PC-9 (cell line): ENCODE measurements around the gene SMAP1. TPM values are rescaled to one million over a fixed set of nuclear protein-coding genes. Genes with fewer than 3 reads are reported as not detected.
"Not testable (repeated sequence)": the region's sequence is repeated elsewhere in the genome, so short reads cannot be mapped to it uniquely, and the experiment has no call there.

Experiments
- BruUV-seq: library from RNA; stranded (reverse); fragments of 400-500 nt; replicated peaks from 2 replicates; lab custom pipeline; 2021; lab: Mats Ljungman, UMichigan
- CTCF ChIA-PET: fragments of 300-600 bp; sonication (Branson Sonifier 250); formaldehyde crosslinking; loops from one replicate; lab custom pipeline; 2022; ENCODE audit warnings: antibody characterized with exemption; lab: Charles Lee
- POLR2A ChIA-PET: fragments of 300-600 bp; sonication (Branson Sonifier 250); formaldehyde crosslinking; loops from one replicate; lab custom pipeline; 2022; ENCODE audit warnings: antibody characterized with exemption; ENCODE audit not compliant: unreplicated experiment; lab: Charles Lee
- DNase-seq, 2 experiments: peaks; one replicate each; pipeline versions ENCODE4 v3.0.0 to v3.0.0-alpha.2; 2015 to 2022; ENCODE audit warnings: mixed read lengths in 1 of 2
- H2AFZ ChIP-seq: fragments of 200-600 bp; sonication (generic); 2 replicates; pipeline ENCODE4 v1.8.1; 2017; ENCODE audit warnings: antibody characterized with exemption
- H3F3A ChIP-seq: fragments of 200-600 bp; sonication (generic); 2 replicates; pipeline ENCODE4 v1.8.1; 2017; ENCODE audit warnings: antibody characterized with exemption, mild to moderate bottlenecking, low read depth; ENCODE audit not compliant: insufficient read depth
- H3K27ac ChIP-seq: fragments of 200-600 bp; sonication (generic); 2 replicates; pipeline ENCODE4 v1.6.1; 2016; ENCODE audit warnings: mixed run types
- H3K27me3 ChIP-seq: fragments of 200-600 bp; sonication (generic); 2 replicates; pipeline ENCODE4 v1.6.1; 2016; ENCODE audit warnings: low read depth, mixed run types; ENCODE audit not compliant: insufficient read depth
- H3K36me3 ChIP-seq: fragments of 200-600 bp; sonication (generic); 2 replicates; pipeline ENCODE4 v1.6.1; 2016; ENCODE audit warnings: low read depth, mixed run types
- H3K4me1 ChIP-seq: fragments of 200-600 bp; sonication (generic); replicated peaks from 2 replicates; pipeline ENCODE4 v1.6.1; 2016; ENCODE audit warnings: mixed run types; ENCODE audit not compliant: insufficient read depth
- H3K4me2 ChIP-seq: fragments of 200-600 bp; sonication (generic); 2 replicates; pipeline ENCODE4 v1.6.1; 2017; ENCODE audit warnings: mixed run types
- H3K4me3 ChIP-seq: fragments of 200-600 bp; sonication (generic); 2 replicates; pipeline ENCODE4 v1.6.1; 2016; ENCODE audit warnings: mixed run types
- H3K79me2 ChIP-seq: fragments of 200-600 bp; sonication (generic); 2 replicates; pipeline ENCODE4 v1.6.1; 2017; ENCODE audit warnings: low read depth, mixed run types
- H3K9me2 ChIP-seq: fragments of 200-600 bp; sonication (generic); 2 replicates; pipeline ENCODE4 v1.8.1; 2017; ENCODE audit warnings: mild to moderate bottlenecking; ENCODE audit not compliant: insufficient read depth
- H3K9me3 ChIP-seq: fragments of 200-600 bp; sonication (generic); 2 replicates; pipeline ENCODE4 v1.8.1; 2016; ENCODE audit warnings: low read depth; ENCODE audit not compliant: insufficient read depth
- H4K20me1 ChIP-seq: fragments of 200-600 bp; sonication (generic); 2 replicates; pipeline ENCODE4 v1.8.1; 2017; ENCODE audit not compliant: insufficient read depth
- CTCF ChIP-seq: fragments of 200-600 bp; sonication (generic); conservative IDR thresholded peaks from 2 replicates; pipeline ENCODE4 v1.6.1; 2017; ENCODE audit warnings: mixed run types, antibody characterized with exemption, mild to moderate bottlenecking, moderate library complexity
- EZH2 ChIP-seq: fragments of 200-600 bp; sonication (generic); IDR thresholded peaks from 2 replicates; pipeline ENCODE4 v1.8.0; 2017; ENCODE audit warnings: antibody characterized with exemption, low read depth
- intact Hi-C: fragments of 100-400 bp; cut with micrococcal nuclease; formaldehyde crosslinking; loops from one replicate; pipeline ENCODE4 v1.10.0; 2022; ENCODE audit not compliant: unreplicated experiment
- total RNA-seq: library from RNA; stranded (reverse); gene quantifications from 2 replicates; pipeline ENCODE4 v1.2.3, GENCODE V29; 2021

SMAP1 gene
- total RNA-seq, 1 experiment from 2014 or later, result 29.3 TPM

DNA sequence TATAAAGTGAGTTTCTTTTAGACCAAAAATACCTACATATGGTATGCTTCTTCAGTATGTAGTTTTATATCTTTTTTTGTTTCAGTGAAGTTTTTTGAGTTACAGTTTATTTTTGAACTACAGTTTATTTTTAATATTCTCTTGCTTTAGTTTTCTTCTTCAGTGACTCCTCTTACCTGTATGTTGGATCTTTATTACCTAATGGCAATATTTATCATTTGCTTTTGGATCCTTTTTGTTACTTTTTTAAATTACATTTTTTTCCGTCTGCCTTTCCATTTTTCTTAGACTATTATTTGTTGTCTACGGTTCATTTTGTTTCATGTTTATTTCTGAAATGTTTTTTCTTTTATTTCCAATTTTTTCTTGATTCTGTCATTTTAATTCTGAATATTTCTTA lies 71.9 kb downstream of the SMAP1 start:
- CTCF ChIA-PET, result no interaction called here
- Histone ChIP-seq H3K27me3 (no peaks in the 10 kb centered on the region), H3K4me3 (no peak overlapping the region), H3F3A (no peaks in the 10 kb centered on the region), H3K4me2 (no peak overlapping the region), H3K9me2 (no peaks in the 10 kb centered on the region), H3K9me3 (no peaks in the 10 kb centered on the region), H3K36me3 (no peaks in the 10 kb centered on the region), H2AFZ (no peak overlapping the region), H3K4me1 (no peaks in the 10 kb centered on the region), H3K27ac (no peak overlapping the region), H3K79me2 (no peaks in the 10 kb centered on the region), H4K20me1 (no peaks in the 10 kb centered on the region)
- no peak for TF ChIP-seq CTCF
- no peak for TF ChIP-seq EZH2
- intact Hi-C loops, result no loop called here
- no TSS peak for BruUV-seq
- POLR2A ChIA-PET, result no interaction called here
- no peak for DNase-seq

DNA sequence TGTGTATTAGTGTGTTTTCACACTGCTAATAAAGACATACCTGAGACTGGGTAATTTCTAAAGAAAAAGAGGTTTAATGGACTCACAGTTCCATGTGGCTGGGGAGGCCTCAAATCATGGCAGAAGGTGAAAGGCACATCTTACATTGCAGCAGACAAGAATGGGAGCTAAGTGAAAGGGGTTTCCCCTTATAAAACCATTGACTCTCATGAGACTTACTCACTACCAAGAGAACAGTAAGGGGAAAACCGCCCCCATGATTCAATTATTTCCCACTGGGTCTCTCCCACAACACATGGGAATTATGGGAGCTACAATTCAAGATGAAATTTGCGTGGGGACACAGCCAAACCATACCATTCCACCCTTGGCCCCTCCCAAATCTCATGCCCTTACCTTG lies 73.1 kb downstream of the SMAP1 start:
- H4K20me1 ChIP-seq, H3K4me3 ChIP-seq, H3K27me3 ChIP-seq, H3K79me2 ChIP-seq, H3K9me3 ChIP-seq, H3K27ac ChIP-seq, BruUV-seq, H3K4me1 ChIP-seq, intact Hi-C loops, CTCF ChIA-PET, H2AFZ ChIP-seq, DNase-seq, H3K9me2 ChIP-seq, POLR2A ChIA-PET, H3F3A ChIP-seq, H3K4me2 ChIP-seq, H3K36me3 ChIP-seq: not testable (repeated sequence)

DNA sequence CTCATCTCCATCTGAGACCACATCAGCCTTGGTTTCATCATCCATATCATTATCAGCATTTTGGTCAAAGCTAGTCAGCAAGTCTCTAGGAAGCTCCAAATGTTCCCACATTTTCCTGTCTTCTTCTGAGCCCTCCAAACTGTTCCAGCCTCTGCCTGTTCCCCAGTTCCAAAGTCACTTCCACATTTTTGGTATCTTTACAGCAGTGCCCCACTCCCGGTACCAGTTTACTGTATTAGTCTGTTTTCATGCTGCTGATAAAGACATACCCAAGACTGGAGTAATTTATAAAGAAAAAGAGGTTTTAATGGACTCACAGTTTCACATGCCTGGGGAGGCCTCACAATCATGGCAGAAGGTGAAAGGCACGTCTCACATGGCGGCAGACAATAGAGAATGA lies 74.8 kb downstream of the SMAP1 start:
- H3F3A ChIP-seq, H2AFZ ChIP-seq, H3K27me3 ChIP-seq, H3K9me2 ChIP-seq, H4K20me1 ChIP-seq, H3K4me2 ChIP-seq, H3K4me3 ChIP-seq, DNase-seq, intact Hi-C loops, H3K4me1 ChIP-seq, H3K9me3 ChIP-seq, BruUV-seq, H3K36me3 ChIP-seq, CTCF ChIA-PET, H3K79me2 ChIP-seq, H3K27ac ChIP-seq, POLR2A ChIA-PET: not testable (repeated sequence)

DNA sequence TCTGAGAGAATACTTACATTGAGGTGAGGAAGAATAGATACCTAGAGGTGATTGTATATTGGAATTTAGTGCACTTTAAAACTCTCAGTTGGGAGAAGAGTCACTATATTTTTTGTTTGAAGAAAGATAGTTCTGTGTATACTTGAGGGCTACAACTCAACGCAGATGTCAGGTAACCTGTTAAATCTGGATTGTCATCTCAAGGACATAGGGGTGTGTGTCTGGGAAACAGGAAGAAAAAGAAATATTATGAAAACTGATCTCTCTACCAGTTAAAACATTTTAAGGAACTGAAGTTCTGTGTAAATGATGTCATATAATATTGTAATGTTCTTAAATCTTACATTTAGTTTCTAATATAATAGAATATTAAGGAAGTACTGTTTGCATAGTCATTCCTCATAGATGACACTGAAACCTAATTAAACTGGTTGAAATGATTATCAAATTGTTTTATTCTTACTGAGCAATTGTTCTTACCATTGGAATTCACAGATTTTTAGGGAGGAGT lies 86.2 kb downstream of the SMAP1 start:
- Histone ChIP-seq H3K4me1 (no peaks in the 10 kb centered on the region), H2AFZ (no peak overlapping the region), H3K79me2 (no peaks in the 10 kb centered on the region), H3K4me3 (no peak overlapping the region), H3K27me3 (no peaks in the 10 kb centered on the region), H4K20me1 (no peaks in the 10 kb centered on the region; the same call in 1 of the 2 replicates), H3K9me2 (no peaks in the 10 kb centered on the region), H3K36me3 (0 out of 2 replicates have a peak, but pooled peaks cover 6% of the 10 kb centered on the region), H3K4me2 (no peak overlapping the region), H3K27ac (no peak overlapping the region), H3F3A (no peaks in the 10 kb centered on the region), H3K9me3 (no peaks in the 10 kb centered on the region)
- TF ChIP-seq EZH2 (no peak), CTCF (no peak)
- no peak for DNase-seq
- BruUV-seq, result no TSS peak
- ChIA-PET CTCF (no interaction called here), POLR2A (no interaction called here)
- intact Hi-C loops, result no loop called here
